Measurements from ENCODE around the gene AGPS. TPM values are rescaled to one million over a fixed set of nuclear protein-coding genes. Genes with fewer than 3 reads are reported as not detected.
"Not testable (repeated sequence)": the region's sequence is repeated elsewhere in the genome, so short reads cannot be mapped to it uniquely, and the experiment has no call there.

AGPS gene
- total RNA-seq, 1 experiment from 2014 or later, result 66.7 TPM

DNA sequence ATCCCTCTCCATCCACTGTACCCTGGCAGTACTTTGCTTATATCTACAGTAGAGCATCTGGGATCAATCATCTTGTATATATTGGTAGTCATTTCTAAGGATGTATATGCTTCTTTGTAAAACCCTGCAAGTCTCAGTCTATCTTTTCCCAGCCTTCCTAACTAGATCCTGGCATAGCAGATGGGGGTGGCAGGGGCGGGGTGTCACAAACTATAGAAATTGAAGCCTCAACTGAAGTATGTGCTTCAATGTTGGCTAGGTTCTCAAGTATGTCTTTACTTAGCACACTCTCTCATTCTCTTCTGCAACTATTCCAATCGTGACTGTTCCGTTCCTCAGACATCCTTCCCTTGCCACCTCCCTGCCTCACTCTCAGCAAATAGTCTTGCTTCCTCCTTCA is 30.1 kb upstream of the AGPS start:
- H3K9me3 ChIP-seq (replicated peaks), result no peaks in the 10 kb centered on the region
- H3K27ac ChIP-seq, result no peak overlapping the region
- no peaks in the 10 kb centered on the region for H3K4me1 ChIP-seq
- H3K27me3 ChIP-seq, result no peaks in the 10 kb centered on the region
- DNase-seq, result no peak
- H3K36me3 ChIP-seq, result no peaks in the 10 kb centered on the region
- H3K4me3 ChIP-seq, result no peak overlapping the region

DNA sequence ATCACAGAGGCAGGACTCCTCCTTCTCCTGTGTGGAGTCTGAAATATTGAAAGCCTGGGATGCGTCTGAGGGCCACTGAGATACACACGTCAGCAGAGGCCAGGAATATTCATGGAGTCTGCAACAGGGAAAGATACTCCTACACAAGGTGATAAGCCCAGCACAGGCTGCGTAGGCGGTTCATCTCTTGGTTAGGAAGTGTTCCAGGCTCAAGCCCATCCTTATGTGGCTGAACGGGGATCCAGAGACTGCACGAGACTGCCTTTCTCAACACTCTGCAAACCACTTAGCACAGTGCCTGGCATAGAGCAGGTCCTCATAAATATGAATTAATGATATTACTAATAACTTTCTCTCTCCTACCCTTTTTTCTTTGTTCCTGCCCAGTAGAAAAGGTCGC is 29.2 kb upstream of the AGPS start:
- Histone ChIP-seq H3K9me3 (replicated peaks) (no peaks in the 10 kb centered on the region), H3K36me3 (no peaks in the 10 kb centered on the region), H3K27me3 (no peaks in the 10 kb centered on the region), H3K27ac (no peak overlapping the region), H3K4me3 (no peak overlapping the region), H3K4me1 (no peaks in the 10 kb centered on the region)
- no peak for DNase-seq

DNA sequence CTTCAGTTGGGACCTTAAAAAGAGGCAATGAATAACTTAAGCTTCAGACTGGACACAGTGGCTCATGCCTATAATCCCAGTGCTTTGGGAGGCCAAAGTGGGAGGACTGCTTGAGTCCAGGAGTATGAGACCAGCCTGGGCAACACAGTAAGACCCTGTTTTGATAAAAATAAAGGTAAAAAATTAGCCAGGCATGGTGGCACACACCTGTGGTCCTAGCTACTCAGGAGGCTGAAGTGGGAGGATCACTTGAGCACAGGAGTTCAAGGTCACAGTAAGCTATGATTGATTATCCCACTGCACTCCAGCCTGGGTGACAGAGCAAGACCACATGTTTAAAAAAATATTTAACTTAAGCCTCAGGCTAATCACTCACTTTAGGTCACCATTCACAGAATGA is 26.8 kb upstream of the AGPS start:
- not testable (repeated sequence) for H3K4me3 ChIP-seq; H3K36me3 ChIP-seq; H3K27ac ChIP-seq; H3K9me3 ChIP-seq (replicated peaks); H3K27me3 ChIP-seq; DNase-seq; H3K4me1 ChIP-seq

DNA sequence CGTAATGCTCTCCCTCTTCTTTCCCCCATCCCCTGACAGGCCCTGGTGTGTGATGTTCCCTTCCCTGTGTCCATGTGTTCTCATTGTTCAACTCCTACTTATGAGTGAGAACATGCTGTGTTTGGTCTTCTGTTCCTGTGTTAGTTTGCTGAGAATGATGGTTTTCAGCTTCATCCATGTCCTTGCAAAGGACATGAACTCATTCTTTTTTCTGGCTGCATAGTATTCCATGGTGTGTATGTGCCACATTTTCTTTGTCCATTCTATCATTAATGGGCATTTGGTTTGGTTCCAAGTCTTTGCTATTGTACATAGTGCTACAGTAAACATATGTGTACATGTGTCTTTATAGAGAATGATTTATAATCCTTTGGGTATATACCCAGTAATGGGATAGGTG is 24.6 kb upstream of the AGPS start:
- not testable (repeated sequence) for H3K27ac ChIP-seq; H3K4me3 ChIP-seq; H3K36me3 ChIP-seq; H3K27me3 ChIP-seq; H3K9me3 ChIP-seq (replicated peaks); DNase-seq; H3K4me1 ChIP-seq

DNA sequence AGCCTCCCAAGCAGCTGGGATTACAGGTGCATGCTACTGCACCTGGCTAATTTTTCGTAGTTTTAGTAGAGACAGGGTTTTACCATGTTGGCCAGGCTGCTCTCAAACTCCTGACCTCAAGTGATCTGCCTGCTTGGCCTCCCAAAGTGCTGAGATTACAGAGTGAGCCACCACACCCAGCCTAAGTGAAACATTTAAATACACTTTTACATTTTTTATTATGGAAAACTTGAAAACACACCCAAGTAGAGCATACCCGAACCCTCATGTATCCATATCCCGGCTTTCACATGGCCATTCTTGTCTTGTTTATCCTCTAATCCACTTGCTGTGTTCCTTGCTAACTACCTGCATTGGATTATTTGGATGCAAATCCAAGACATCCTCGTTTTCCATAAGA is 13.2 kb upstream of the AGPS start:
- Histone ChIP-seq H3K9me3 (replicated peaks) (no peaks in the 10 kb centered on the region), H3K27me3 (no peaks in the 10 kb centered on the region), H3K4me3 (no peak overlapping the region), H3K27ac (no peak overlapping the region), H3K36me3 (no peaks in the 10 kb centered on the region), H3K4me1 (no peaks in the 10 kb centered on the region)
- DNase-seq, result no peak

DNA sequence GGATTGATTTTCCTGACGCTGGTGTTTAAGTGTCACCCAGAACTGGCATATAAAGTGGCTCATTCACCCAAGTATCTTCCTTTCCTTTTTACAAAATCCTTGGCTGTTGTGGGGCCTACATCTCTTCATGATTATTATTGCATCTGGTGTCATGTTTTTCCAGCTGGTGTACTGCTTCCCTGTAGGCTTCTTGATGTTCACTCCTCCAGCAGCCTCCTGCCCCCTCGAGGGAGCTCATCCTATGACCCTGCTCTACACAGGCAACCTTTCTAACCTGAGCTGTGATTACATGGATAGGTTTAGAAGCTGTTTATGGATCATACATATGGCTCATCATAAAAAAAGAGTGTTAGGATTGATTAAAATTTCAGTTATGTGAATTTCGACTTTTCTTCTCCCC is 12.4 kb upstream of the AGPS start:
- H3K4me3 ChIP-seq, result no peak overlapping the region
- DNase-seq, result no peak

DNA sequence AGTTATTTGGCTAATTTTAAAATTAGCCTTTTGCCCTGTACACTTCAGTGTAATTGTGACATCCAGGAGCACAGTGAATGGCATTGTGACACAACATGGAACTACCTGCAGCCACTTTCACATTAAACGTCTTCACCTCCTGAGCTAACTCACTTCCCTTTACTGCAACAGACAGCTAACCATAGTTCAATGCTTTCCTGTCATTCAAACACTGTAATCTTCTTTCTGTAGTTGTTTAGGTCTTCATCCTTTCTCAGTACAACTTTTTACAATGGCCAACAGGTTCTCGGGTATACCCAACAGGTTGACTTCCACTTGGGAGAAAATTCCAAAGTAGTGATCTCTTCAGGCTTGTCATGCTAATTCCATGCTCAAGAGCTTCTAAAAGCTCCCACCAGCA is 8.6 kb upstream of the AGPS start:
- Histone ChIP-seq H3K36me3 (no peaks in the 10 kb centered on the region), H3K4me1 (no peaks in the 10 kb centered on the region), H3K9me3 (replicated peaks) (no peaks in the 10 kb centered on the region), H3K27ac (no peak overlapping the region), H3K4me3 (no peak overlapping the region), H3K27me3 (no peaks in the 10 kb centered on the region)
- no peak for DNase-seq

More for the DNA sequence above, 12.4 kb upstream of the AGPS start:
- no peaks in the 10 kb centered on the region for H3K9me3 ChIP-seq (replicated peaks)
- no peaks in the 10 kb centered on the region for H3K27me3 ChIP-seq
- H3K36me3 ChIP-seq, result no peaks in the 10 kb centered on the region
- H3K27ac ChIP-seq, result no peak overlapping the region
- H3K4me1 ChIP-seq, result no peaks in the 10 kb centered on the region

DNA sequence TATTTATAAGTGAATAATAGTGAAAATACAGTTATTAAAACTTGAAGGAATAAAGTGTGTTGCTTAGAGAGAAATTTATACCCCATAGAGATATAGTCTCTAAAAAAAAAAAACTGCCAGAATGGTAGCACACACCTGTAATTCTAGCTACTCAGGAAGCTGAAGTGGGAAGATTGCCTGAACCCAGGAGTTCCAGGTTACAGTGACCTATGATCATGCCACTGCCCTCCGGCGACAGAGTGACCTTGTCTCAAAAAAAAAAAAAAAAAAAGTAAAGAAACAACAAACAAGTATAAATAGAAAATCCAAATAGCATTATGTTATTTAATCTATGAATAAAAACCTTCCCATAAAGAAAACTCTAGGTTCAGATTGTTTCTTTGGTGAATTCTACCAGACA is 7.4 kb upstream of the AGPS start:
- no peaks in the 10 kb centered on the region for H3K27me3 ChIP-seq
- no peaks in the 10 kb centered on the region for H3K36me3 ChIP-seq
- no peaks in the 10 kb centered on the region for H3K4me1 ChIP-seq
- DNase-seq, result no peak
- H3K27ac ChIP-seq, result no peak overlapping the region
- H3K9me3 ChIP-seq (replicated peaks), result no peaks in the 10 kb centered on the region
- H3K4me3 ChIP-seq, result no peak overlapping the region

DNA sequence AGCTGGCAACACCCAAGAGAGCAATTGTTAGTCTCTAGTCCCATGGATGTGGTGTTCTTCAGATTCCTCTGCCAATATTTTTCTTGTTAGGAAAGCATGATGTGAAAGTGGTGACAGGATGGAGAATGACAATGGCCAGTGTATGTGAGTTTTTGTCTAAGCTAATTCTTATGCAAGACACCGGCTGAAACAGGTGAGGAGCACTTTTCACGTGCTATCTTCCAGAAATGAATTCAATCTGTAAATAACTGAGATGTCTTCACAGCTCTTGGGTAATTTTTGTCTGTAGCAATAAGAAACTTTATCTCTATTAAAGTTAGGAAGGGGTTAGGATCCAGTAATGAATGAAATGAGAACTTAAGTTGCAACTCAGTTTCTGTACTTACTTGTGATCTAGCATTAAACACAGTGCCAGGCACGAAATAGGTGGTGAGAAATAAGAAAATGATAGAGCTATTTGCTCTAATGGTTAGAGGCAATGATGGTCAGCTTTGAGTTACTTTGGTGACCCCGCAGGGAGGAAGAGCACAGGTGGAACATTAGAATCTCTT is 676 bp upstream of the AGPS start:
- Histone ChIP-seq H3K27me3 (no peaks in the 10 kb centered on the region), H3K4me1 (peaks cover 11% of the 10 kb centered on the region), H3K4me3 (peak overlapping the region; percentile 89), H3K27ac (peak overlapping the region; percentile 72), H3K9me3 (replicated peaks) (no peaks in the 10 kb centered on the region), H3K36me3 (no peaks in the 10 kb centered on the region)
- DNase-seq, result no peak

DNA sequence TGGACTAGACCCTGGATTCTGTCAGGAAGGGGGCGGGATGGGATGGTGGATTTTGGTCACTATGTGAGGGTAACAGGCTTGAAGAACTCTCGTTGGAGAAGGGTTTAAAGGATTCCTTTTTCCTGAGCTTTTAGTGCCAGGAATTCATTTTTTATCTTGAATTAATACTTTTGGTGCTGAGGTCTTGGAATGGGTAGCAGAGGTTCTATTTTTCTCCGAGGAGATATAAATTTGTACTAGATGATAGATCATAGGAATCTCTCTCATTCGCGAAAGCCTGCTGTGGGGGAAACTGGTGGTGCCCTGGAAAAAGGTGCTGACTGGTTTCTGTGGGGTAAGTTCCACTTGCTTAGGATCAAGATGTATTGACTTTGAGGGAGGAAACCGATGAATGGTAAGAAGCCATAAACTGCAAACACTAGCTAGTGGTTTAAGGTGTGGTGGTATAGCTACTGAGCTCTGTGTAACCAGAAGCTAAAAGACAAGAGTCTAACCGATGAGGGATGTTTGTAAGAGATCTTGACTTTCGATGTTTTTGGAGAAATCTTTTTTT is 706 bp downstream of the AGPS start:
- DNase-seq, result peak in 1 of 2 experiments; percentile 27
- no peaks in the 10 kb centered on the region for H3K36me3 ChIP-seq
- peak overlapping the region; percentile 72 for H3K27ac ChIP-seq
- peak overlapping the region; percentile 89 for H3K4me3 ChIP-seq
- H3K27me3 ChIP-seq, result no peaks in the 10 kb centered on the region
- H3K4me1 ChIP-seq, result peaks cover 14% of the 10 kb centered on the region
- no peaks in the 10 kb centered on the region for H3K9me3 ChIP-seq (replicated peaks)

DNA sequence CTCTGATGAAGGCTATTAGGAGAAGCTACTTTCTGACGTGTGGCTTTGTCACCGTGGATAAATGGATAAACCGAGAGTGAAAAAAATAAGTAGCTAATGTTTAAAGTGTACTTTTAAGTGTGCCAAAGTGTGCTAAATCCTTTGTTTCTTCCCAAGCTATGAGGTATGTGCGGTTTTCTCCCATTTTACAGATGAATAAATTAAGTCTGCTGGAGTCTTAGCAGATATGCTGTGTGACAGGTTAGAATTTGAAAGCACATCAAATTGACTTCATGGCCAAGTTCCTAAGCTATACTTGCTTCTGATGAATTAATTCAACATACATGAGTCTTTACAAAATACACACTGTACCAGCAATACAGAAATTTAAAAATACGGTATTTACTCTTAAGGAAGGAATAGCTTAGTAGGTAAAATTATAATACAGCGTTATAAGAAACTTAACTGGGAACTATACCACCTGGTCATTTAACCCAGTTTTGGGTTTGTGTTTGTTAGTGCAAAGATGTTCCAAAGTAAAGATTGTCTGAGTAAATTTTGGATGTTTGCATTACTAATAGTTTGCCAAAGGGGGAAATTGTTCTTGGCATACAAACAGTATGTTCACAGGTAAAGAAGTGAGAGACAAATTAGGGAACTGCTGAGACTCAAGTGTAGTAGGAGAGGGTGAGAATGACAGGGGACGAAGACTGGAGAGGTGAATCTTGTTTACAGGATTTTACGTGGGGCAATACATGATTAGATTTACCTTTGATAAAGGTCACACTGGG is 1.4 kb downstream of the AGPS start:
- Histone ChIP-seq H3K27ac (no peak overlapping the region), H3K27me3 (no peaks in the 10 kb centered on the region), H3K4me1 (peaks cover 14% of the 10 kb centered on the region), H3K4me3 (peak overlapping the region; percentile 89), H3K9me3 (replicated peaks) (no peaks in the 10 kb centered on the region), H3K36me3 (no peaks in the 10 kb centered on the region)
- DNase-seq, result no peak

DNA sequence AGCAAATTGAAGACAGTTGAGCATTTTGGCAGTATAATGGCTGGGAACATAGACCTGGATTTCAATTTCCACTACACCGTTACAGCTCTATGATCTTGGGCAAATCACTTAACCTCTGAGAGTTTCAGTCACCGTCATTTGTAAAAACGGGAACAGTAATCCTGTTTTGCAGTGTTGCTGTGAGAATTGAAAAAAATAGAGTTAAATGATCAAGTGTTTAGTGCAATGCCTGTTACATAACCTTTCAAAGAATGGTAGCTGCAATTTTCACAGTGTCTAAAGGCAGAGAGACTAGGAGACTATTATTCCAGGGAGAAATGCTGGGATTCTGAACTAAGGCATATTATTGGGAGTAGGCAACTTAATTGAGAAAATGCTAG is 2.0 kb downstream of the AGPS start:
- no peaks in the 10 kb centered on the region for H3K9me3 ChIP-seq (replicated peaks)
- peaks cover 14% of the 10 kb centered on the region for H3K4me1 ChIP-seq
- H3K27me3 ChIP-seq, result no peaks in the 10 kb centered on the region
- no peak overlapping the region for H3K4me3 ChIP-seq
- H3K27ac ChIP-seq, result no peak overlapping the region
- DNase-seq, result no peak
- H3K36me3 ChIP-seq, result no peaks in the 10 kb centered on the region; the same call in 1 of the 2 replicates

DNA sequence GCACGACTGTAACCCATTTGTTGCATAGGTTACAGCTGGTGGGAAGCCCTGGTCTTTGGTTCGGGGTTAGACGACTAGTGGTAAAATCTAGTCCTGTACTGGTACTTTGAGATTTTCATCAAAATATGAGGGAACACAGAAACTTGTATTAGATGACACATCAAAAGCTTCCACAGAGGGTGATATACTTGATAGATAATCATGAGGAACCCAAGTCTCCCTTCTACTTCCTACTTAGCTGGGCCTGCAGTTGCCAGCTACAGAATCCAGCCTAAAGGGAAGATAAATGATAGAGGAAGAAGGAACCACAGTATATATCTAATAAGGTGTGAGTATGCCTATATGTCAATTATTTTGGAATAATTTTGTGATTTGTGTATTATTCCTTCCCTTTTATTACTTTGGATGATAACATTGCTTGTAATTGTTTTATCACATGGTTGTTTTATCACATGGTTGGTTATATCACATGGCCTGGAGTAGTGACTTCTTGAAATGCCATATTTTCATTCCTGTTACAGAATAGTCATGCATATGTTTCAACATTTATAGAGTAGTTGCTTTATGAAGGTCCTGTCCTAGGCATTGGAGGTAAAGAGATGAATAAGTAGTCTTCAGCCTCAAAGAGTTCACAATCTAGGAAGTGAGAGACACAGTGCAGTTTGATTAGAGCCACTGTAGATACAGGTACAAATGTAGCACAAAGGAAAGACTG is 2.9 kb downstream of the AGPS start:
- no peaks in the 10 kb centered on the region; the same call in none of the 2 replicates for H3K36me3 ChIP-seq
- DNase-seq, result no peak
- H3K4me3 ChIP-seq, result no peak overlapping the region
- H3K9me3 ChIP-seq (replicated peaks), result no peaks in the 10 kb centered on the region
- H3K4me1 ChIP-seq, result peaks cover 14% of the 10 kb centered on the region
- H3K27ac ChIP-seq, result no peak overlapping the region
- no peaks in the 10 kb centered on the region for H3K27me3 ChIP-seq

DNA sequence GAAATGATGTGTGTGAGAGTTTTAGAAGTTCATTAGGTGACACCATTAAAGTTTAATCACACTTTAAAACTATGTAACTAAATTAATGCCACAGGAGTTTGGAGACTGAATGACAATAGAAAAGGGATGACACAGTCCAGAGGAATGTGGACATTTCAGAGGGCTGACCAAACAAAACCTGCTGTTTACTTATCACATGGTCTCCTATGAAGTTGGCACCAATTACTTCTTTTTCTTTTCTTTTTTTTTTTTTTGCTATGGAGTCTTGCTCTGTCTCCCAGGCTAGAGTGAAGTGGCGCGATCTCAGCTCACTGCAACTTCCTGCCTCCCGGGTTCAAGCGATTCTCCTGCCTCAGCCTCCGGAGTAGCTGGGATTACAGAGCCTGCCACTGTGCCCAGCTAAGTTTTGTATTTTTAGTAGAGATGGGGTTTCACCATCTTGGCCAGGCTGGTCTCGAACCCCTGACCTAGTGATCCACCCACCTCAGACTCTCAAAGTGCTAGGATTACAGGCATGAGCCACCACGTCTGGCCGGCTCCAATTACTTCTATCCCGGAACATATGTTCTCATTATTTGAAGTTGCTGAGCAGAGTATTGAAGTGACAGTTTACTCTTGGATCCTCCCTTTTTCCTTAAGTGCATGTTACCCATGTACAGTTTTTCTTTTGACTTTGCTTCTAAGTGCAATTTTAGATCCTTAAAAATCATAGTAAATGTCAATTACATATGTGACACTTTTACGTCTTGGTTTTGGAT is 4.3 kb downstream of the AGPS start:
- Histone ChIP-seq H3K4me3 (no peak overlapping the region), H3K27ac (no peak overlapping the region), H3K4me1 (peaks cover 10% of the 10 kb centered on the region), H3K27me3 (no peaks in the 10 kb centered on the region), H3K36me3 (no peaks in the 10 kb centered on the region; the same call in none of the 2 replicates), H3K9me3 (replicated peaks) (no peaks in the 10 kb centered on the region)
- DNase-seq, result peak; percentile 23 to 26
